Stimulated activated CD8-positive, alpha-beta memory T cell treated with anti-CD3 and anti-CD28 coated beads, Interleukin-15, amount 100 ng/mL, for 24 hours (primary cell): ENCODE data around the gene TBX15.
"Not testable (repeated sequence)": the region's sequence is repeated elsewhere in the genome, so short reads cannot be mapped to it uniquely, and the experiment has no call there.

ENCODE experiments used
- DNase-seq: peaks from one replicate; pipeline ENCODE4 v3.0.0-alpha.2; 2020; ENCODE audit warnings: low read depth

The TBX15 gene

DNA sequence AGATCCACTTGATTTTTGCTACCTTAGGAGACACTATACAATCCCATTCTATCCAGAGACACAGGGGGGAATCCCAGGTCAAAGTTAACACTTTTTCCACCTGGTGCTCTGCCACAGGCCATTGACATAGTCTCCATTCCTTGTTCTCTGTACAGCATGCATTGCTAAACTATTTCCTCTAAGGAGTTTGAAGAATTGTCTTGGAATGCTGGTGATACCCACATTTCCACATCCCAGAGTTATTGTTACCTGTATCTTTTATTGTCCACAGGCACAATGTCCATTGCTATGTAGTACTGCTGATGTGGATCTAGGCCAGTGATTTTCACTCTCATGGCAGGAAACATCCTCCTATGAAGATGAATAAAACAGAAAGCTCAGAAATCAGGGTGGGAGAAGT lies 61.9 kb downstream of the TBX15 start:
- DNase-seq: no peak

GRCh38 chr1:118925651-118926050 lies 62.5 kb downstream of the TBX15 start:
- no peak for DNase-seq

DNA sequence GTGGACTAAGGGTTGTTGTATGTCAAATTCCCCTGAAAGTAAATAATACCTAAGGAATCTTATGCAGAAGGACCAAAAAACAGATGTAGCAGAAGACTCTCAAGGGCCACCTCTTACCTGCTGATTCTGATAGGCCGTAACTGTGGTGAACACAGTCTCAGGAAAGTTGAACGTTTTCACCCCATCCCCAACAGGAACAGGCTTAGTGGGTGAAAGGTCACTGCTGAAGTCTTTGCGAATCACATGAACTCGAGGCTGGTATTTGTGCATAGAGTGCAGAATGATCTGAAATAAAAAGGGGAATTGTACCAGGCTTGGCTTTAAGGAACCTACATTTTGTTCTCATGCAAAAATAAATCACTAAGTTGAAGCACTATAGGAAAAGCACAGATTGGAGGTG lies 64.8 kb downstream of the TBX15 start:
- no peak for DNase-seq

DNA sequence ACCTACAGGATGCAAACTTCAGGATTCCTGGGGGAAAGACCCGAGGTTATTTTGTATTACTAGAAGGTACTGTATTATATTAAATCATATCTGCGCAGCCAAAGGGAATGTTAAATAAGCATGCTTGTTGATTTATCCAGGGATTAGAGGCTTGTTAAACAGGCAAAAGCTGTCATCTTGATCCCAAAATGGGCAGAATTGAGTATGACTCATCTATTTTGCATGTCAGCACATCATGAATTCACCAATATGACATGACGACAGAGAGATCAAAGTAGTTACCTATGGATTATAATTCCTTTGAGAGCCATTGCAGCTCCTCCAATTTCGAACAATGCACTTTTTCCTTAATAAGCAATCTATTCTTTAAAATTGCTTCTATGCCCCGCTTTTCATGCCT lies 66.1 kb downstream of the TBX15 start:
- no peak for DNase-seq

DNA sequence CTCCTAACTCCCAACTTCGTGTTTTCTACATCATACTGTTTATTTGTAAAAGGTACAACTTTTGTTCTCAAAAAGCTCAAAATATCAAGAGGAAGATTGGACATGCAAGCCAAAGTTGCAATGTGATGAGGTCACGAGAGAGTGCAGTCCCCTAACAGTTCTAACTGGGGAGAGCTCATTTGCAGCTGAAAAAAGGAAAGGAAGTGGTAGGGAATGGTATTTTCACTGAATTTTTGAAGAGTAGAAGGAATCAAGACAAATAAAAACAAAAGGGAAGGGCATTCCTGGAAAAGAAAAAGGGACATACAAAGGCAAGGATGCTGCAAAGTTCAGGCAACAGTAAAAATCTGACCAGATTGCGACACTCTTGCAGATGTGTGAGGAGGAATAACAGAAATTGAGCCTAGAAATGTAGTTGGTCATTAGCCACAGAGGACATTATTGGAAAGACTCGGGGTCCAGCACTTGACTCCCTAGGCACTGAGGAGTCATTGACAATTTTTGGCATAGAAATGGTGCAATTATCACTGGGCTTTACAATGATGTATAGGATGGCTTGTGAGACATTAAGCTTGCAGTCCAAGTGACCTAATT lies 67.9 kb downstream of the TBX15 start:
- DNase-seq: no peak

- no peak for DNase-seq
Observed at GRCh38 chr1:118918940-118919259, 69.2 kb downstream of the TBX15 start.

GRCh38 chr1:118918230-118918939 lies 69.8 kb downstream of the TBX15 start:
- no peak for DNase-seq

DNA sequence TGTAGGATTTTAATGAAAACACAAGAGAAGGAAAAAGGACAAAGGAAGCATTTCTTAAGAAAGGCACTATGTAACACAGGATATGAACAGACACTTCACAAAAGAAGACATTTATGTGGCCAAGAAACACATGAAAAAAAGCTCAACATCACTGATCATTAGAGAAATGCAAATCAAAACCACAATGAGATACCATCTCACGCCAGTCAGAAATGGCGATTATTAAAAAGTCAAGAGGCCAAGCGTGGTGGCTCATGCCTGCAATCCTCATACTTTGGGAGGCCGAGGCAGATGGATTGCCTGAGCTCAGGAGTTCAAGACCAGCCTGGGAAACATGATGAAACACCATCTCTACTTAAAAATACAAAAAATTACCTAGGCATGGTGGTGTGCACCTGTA lies 71.8 kb downstream of the TBX15 start:
- DNase-seq: not testable (repeated sequence)

DNA sequence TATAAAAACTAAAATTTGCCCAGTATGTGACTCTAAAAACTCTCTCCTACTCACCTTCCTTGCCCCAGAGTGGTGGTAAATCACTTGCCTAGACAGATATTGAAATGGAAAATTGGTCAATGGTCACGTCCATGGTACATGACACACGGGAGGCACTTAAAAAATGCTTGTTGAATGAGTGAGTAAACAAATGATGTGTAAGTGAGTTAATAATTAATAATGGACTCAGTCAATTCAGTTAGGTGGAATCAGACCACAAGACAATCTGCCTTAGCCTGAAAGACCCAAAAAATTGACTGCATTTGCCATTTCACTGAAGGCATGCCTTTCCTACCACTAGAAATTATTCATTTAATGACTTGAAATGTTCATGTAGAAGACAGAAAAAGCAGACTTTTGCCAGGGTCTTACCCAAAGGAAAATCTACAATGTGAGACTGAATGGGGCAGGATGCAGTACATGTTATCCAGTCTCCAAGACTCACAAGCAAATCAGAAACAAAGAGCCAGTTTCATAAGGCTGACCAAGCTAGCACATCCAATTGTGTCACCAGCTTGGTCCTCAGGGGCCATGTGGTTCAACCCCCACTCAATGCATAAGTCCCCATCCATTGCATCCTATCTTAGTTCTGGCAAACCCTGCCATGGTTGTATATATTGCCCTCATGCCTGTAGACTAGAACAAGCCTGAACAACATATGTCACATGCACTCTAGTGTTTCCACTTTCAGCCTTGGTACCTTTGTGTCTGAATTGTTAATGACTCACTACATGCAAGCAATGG lies 73.6 kb downstream of the TBX15 start:
- DNase-seq: no peak

GRCh38 chr1:118913818-118914217 lies 74.3 kb downstream of the TBX15 start:
- DNase-seq: no peak

DNA sequence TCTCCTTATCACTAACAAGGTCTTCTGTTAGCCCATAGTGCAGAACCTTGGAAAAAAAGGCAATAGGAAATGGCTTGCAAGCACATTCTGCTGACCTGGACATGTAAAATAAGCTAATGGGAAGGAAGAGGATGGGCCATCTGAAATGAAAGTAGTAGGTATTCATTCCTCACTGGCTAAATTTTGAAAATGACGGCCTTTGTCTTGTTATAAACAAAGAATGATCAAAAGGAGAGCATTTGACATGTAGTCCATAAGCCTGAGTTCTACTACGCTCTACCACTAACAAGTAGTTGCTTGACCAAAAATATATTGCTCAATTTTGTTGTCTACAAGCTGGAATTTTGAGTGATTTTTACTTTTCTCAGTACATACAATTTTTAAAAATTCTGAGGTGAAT lies 75.6 kb downstream of the TBX15 start:
- no peak for DNase-seq

- no peak for DNase-seq
Observed at GRCh38 chr1:118911571-118911970, 76.6 kb downstream of the TBX15 start.

DNA sequence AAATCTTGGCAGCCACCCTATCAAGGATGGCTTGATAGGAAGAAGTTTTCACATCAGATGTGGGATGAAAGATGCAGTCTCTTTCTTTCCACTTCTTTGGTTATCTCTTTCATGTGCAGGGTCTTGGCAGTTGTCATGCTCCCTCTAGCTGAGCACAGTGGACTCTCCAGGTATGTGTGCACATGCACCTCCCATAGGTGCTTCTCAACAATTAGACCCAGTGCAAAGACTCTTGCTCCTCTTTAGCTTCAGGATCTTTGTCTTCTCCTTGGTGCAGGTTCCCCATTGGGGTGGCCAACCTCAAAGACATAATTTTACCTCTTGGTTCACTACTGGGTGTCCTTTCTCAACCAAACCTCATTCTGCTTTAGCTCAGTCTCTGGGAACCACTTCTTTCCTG lies 80.7 kb downstream of the TBX15 start:
- DNase-seq: no peak

GRCh38 chr1:118905671-118906070 lies 82.5 kb downstream of the TBX15 start:
- no peak for DNase-seq

DNA sequence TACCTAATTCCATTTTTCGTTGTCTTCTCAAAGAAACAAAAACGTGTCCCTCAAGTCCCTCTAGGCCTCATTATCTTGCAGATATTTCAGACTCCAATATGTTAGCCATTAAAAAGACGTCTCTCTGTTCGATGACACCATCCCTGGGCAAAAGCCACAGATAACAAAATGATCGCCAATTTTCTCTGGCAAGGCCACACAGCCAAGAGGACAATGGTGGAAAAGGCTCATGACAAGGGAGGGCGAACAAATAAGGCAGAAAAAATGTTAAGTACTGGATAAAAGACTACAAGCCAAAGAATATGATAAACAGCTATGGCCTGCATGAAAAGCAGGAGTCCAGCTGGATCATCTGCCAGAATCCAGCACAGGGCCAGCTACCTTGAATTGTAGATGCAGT lies 82.9 kb downstream of the TBX15 start:
- DNase-seq: no peak

- DNase-seq: no peak
Observed at GRCh38 chr1:118902711-118903191, 85.4 kb downstream of the TBX15 start.

DNA sequence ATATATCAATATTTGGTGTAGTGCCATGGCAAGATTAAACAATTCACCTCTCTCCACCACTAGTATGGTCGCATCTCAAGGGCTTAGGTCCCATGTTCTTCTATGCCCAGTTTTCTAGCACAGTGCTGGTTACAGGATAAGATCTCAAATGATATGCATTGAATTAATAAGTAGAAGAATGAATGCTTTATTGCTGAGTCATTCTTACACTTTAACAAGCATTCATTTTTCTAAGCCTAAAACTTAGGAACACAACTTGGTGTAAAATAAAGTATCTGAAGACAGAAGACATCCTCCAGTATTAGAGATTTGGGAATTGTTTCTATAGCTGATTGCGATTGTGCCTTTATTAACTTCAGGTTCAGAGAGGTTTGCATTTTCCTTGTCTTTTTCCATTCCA lies 85.8 kb downstream of the TBX15 start:
- DNase-seq: no peak

- DNase-seq: no peak
Observed at GRCh38 chr1:118900643-118901440, 87.3 kb downstream of the TBX15 start.

DNA sequence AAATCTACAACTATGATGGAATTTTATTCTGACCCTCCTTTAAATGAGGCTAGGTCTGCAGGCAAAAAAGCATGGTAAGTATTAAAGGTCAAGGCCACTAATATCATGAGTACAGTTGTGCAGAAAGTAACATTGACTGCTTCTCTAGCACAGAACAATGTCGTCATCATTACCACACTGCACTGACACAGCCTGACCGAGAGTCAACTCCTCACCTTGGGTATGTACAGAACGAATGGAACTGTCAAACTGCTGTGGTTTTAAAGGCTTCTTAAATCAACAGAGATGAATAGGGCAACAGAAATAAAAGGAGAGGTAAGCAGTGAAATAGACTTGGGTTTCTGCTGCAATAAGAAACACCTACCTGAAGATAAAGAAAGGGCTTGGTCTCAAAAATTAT lies 88.8 kb downstream of the TBX15 start:
- no peak for DNase-seq

- no peak for DNase-seq
Observed at GRCh38 chr1:118898712-118899111, 89.4 kb downstream of the TBX15 start.

DNA sequence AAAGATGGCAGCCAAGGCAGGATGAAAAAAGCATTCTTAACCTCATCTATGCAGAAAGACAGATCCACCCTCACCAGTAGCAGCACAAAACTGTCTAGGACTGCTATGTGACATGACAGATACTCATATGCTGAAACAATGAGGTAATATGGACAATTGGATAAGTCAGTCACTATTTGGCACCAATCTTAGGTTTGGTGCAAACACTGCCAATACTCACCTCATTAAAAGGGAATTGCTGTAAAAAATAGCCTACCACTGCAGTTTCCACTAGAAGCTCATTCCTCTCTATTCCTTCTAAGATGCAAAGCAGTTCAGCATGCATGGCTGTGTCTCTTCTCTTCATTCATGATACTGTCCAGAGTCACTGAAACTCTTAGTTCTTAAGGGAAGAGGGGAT lies 91.7 kb downstream of the TBX15 start:
- no peak for DNase-seq

DNA sequence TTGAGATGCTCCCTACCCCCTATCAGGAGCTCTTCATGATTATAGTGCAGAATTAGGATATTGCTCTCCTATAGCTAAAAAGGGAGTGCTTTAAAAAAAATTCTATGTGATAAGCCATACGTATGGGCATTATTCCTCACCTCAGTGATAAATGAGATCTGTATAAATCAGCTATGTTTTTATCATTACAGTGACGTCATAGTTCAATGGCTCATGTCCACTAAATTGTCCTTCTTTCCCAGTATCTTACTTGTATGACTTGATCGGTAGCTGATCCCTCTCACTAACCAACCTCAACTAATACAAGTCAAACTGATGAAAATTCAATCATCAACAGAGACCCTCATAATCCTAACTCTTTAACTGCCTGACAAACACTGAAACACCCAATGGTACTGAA lies 93.3 kb downstream of the TBX15 start:
- no peak for DNase-seq
